K562 (cell line): ENCODE data around the gene LIF.

Experiments
- CEBPB ChIP-seq: fragments of 450-650 bp; IDR thresholded peaks from 2 replicates; pipeline ENCODE4 v1.6.1; 2016; ENCODE audit warnings: missing genetic modification characterization, missing compliant biosample characterization
- GATAD2B ChIP-seq: fragments of 450-650 bp; IDR thresholded peaks from 2 replicates; pipeline ENCODE4 v1.6.1; 2017; ENCODE audit warnings: mild to moderate bottlenecking, borderline replicate concordance
- MAFK ChIP-seq: IDR thresholded peaks from 2 replicates; pipeline ENCODE4 v1.6.1; 2011; ENCODE audit warnings: low read length, improper control_type of control experiment
- POLR2A ChIP-seq: fragments of 450-650 bp; conservative IDR thresholded peaks from 2 replicates; pipeline ENCODE4 v1.6.1; 2016
- POLR2AphosphoS5 ChIP-seq: IDR thresholded peaks from 2 replicates; pipeline ENCODE4 v1.6.1; 2011; ENCODE audit warnings: mild to moderate bottlenecking, low read depth, low read length, moderate library complexity; ENCODE audit not compliant: control insufficient read depth, insufficient read depth
- RUNX1 ChIP-seq: sonication (generic); IDR thresholded peaks from 2 replicates; pipeline ENCODE4 v1.6.1; 2016; ENCODE audit warnings: antibody characterized with exemption, low read depth
- SRF ChIP-seq, 2 experiments: fragments of 250-450, 450-650 bp in 1 of 2; sonication (Bioruptor Pico) in 1 of 2; sonication (generic) in 1 of 2; formaldehyde crosslinking; IDR thresholded peaks; 2 replicates each; pipeline versions ENCODE4 v1.5.0 to v1.5.1; 2020 to 2022; ENCODE audit warnings: mild to moderate bottlenecking in 1 of 2, missing genetic modification reagents in 1 of 2
- TF ChIP-seq, protein P1 (sequence below): fragments of 250-450 bp; sonication (Bioruptor Pico); IDR thresholded peaks from 2 replicates; pipeline ENCODE4 v1.4.0; 2020
- TF ChIP-seq, protein P2 (sequence below): sonication (generic); formaldehyde crosslinking; IDR thresholded peaks from 2 replicates; pipeline ENCODE4 v1.9.0; 2022; ENCODE audit warnings: mild to moderate bottlenecking, missing genetic modification reagents
- TF ChIP-seq, protein P3 (sequence below), 3 experiments: IDR thresholded peaks in 2 of 3; conservative IDR thresholded peaks in 1 of 3; 2 replicates each; pipeline ENCODE4 v1.5.1; 2011 to 2012; ENCODE audit warnings: low read length in 3 of 3, mild to moderate bottlenecking in 3 of 3, control low read depth in 2 of 3, improper control_type of control experiment in 1 of 3, inconsistent platforms in 1 of 3, low read depth in 1 of 3, mixed read lengths in 1 of 3, moderate library complexity in 1 of 3; ENCODE audit not compliant: insufficient read depth in 2 of 3

DNA sequence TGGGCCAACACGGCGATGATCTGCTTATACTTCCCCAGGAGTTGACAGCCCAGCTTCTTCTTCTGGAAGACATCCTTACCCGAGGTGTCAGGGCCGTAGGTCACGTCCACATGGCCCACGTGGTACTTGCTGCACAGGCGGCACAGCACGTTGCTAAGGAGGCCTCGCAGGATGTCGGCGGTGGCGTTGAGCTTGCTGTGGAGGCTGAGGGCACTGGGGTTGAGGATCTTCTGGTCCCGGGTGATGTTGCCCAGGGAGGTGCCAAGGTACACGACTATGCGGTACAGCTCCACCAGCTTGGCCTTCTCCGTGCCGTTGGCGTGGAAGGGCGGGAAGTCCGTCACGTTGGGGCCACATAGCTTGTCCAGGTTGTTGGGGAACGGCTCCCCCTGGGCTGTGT is 2.9 kb downstream of the LIF start:
- TF ChIP-seq POLR2AphosphoS5: no peak
- TF ChIP-seq, protein P1, sequence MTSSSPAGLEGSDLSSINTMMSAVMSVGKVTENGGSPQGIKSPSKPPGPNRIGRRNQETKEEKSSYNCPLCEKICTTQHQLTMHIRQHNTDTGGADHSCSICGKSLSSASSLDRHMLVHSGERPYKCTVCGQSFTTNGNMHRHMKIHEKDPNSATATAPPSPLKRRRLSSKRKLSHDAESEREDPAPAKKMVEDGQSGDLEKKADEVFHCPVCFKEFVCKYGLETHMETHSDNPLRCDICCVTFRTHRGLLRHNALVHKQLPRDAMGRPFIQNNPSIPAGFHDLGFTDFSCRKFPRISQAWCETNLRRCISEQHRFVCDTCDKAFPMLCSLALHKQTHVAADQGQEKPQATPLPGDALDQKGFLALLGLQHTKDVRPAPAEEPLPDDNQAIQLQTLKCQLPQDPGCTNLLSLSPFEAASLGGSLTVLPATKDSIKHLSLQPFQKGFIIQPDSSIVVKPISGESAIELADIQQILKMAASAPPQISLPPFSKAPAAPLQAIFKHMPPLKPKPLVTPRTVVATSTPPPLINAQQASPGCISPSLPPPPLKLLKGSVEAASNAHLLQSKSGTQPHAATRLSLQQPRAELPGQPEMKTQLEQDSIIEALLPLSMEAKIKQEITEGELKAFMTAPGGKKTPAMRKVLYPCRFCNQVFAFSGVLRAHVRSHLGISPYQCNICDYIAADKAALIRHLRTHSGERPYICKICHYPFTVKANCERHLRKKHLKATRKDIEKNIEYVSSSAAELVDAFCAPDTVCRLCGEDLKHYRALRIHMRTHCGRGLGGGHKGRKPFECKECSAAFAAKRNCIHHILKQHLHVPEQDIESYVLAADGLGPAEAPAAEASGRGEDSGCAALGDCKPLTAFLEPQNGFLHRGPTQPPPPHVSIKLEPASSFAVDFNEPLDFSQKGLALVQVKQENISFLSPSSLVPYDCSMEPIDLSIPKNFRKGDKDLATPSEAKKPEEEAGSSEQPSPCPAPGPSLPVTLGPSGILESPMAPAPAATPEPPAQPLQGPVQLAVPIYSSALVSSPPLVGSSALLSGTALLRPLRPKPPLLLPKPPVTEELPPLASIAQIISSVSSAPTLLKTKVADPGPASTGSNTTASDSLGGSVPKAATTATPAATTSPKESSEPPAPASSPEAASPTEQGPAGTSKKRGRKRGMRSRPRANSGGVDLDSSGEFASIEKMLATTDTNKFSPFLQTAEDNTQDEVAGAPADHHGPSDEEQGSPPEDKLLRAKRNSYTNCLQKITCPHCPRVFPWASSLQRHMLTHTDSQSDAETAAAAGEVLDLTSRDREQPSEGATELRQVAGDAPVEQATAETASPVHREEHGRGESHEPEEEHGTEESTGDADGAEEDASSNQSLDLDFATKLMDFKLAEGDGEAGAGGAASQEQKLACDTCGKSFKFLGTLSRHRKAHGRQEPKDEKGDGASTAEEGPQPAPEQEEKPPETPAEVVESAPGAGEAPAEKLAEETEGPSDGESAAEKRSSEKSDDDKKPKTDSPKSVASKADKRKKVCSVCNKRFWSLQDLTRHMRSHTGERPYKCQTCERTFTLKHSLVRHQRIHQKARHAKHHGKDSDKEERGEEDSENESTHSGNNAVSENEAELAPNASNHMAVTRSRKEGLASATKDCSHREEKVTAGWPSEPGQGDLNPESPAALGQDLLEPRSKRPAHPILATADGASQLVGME (CRISPR knock-in tag): no peak
- no peak for TF ChIP-seq SRF (CRISPR knock-in tag; IDR thresholded peaks at IDR 0.05)
- no peak for TF ChIP-seq GATAD2B
- TF ChIP-seq RUNX1: no peak
- TF ChIP-seq CEBPB (tag): no peak
- TF ChIP-seq, protein P2, sequence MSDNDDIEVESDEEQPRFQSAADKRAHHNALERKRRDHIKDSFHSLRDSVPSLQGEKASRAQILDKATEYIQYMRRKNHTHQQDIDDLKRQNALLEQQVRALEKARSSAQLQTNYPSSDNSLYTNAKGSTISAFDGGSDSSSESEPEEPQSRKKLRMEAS (CRISPR knock-in tag): 0 out of 2 replicates have a peak, but pooled peaks have one; percentile 23
- TF ChIP-seq MAFK: no peak
- TF ChIP-seq, protein P3, sequence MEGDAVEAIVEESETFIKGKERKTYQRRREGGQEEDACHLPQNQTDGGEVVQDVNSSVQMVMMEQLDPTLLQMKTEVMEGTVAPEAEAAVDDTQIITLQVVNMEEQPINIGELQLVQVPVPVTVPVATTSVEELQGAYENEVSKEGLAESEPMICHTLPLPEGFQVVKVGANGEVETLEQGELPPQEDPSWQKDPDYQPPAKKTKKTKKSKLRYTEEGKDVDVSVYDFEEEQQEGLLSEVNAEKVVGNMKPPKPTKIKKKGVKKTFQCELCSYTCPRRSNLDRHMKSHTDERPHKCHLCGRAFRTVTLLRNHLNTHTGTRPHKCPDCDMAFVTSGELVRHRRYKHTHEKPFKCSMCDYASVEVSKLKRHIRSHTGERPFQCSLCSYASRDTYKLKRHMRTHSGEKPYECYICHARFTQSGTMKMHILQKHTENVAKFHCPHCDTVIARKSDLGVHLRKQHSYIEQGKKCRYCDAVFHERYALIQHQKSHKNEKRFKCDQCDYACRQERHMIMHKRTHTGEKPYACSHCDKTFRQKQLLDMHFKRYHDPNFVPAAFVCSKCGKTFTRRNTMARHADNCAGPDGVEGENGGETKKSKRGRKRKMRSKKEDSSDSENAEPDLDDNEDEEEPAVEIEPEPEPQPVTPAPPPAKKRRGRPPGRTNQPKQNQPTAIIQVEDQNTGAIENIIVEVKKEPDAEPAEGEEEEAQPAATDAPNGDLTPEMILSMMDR (IDR thresholded peaks at IDR 0.05 in 2 of 3, conservative IDR thresholded peaks at IDR 0.05 in 1 of 3; ENCODE audit: insufficient read depth in 2 of 3, low read depth in 1 of 3, low read length in 3 of 3): no peak
- no peak for TF ChIP-seq POLR2A
